MCF 10A (cell line): ENCODE data around the gene TSPAN3. TPM values are rescaled to one million over a fixed set of nuclear protein-coding genes. Genes with fewer than 3 reads are reported as not detected.
A peak's percentile ranks its signal among the peaks of the same experiment; 100 is the strongest.

Experiments used
- BruUV-seq: library from RNA; stranded (reverse); fragments of 400-500 nt; replicated peaks from 2 replicates; lab custom pipeline; 2021; lab: Mats Ljungman, UMichigan
- CTCF ChIA-PET: fragments of 300-600 bp; sonication (Branson Sonifier 250); formaldehyde crosslinking; extraction: SDS; loops from one replicate; lab custom pipeline; 2021; ENCODE audit warnings: antibody characterized with exemption, inconsistent platforms; lab: Yijun Ruan, JAX
- POLR2A ChIA-PET: fragments of 300-600, 350-650 bp; sonication (Branson Sonifier 250); formaldehyde crosslinking; extraction: SDS; loops from one replicate; lab custom pipeline; 2020; ENCODE audit warnings: antibody characterized with exemption, inconsistent platforms; lab: Yijun Ruan, JAX
- DNase-seq: peaks from one replicate; pipeline ENCODE4 v3.0.0-alpha.2; 2018; ENCODE audit not compliant: unreplicated experiment
- H3K27ac Mint-ChIP-seq: one replicate; pipeline ENCODE4 v1.8.0; 2022; ENCODE audit warnings: mild to moderate bottlenecking, low read depth, mixed read lengths; ENCODE audit not compliant: unreplicated experiment
- H3K27me3 Mint-ChIP-seq: one replicate; pipeline ENCODE4 v1.8.0; 2022; ENCODE audit warnings: mixed read lengths; ENCODE audit not compliant: insufficient read depth, unreplicated experiment
- H3K36me3 Mint-ChIP-seq: one replicate; pipeline ENCODE4 v1.8.0; 2022; ENCODE audit warnings: mild to moderate bottlenecking, moderate library complexity, mixed read lengths; ENCODE audit not compliant: insufficient read depth, unreplicated experiment
- H3K4me1 Mint-ChIP-seq: one replicate; pipeline ENCODE4 v1.8.0; 2022; ENCODE audit warnings: mixed read lengths; ENCODE audit not compliant: insufficient read depth, unreplicated experiment
- H3K4me3 Mint-ChIP-seq: one replicate; pipeline ENCODE4 v1.8.0; 2022; ENCODE audit warnings: mild to moderate bottlenecking, moderate library complexity, mixed read lengths; ENCODE audit not compliant: unreplicated experiment
- H3K9me3 Mint-ChIP-seq: one replicate; pipeline ENCODE4 v1.8.0; 2022; ENCODE audit warnings: mixed read lengths; ENCODE audit not compliant: unreplicated experiment
- intact Hi-C: fragments of 100-400 bp; cut with micrococcal nuclease; formaldehyde crosslinking; loops from 2 replicates; pipeline ENCODE4 v1.14.1; 2022
- total RNA-seq: library from RNA; stranded (reverse); gene quantifications from 2 replicates; pipeline ENCODE4 v1.2.3, GENCODE V29; 2022
- TF ChIP-seq, protein P1 (sequence below): fragments of 200-600 bp; IDR thresholded peaks from one replicate; pipeline ENCODE4 v1.8.0; 2022; ENCODE audit warnings: antibody characterized with exemption, mild to moderate bottlenecking; ENCODE audit not compliant: unreplicated experiment

Gene TSPAN3
- total RNA-seq, 1 experiment from 2014 or later: 96.6 TPM

DNA sequence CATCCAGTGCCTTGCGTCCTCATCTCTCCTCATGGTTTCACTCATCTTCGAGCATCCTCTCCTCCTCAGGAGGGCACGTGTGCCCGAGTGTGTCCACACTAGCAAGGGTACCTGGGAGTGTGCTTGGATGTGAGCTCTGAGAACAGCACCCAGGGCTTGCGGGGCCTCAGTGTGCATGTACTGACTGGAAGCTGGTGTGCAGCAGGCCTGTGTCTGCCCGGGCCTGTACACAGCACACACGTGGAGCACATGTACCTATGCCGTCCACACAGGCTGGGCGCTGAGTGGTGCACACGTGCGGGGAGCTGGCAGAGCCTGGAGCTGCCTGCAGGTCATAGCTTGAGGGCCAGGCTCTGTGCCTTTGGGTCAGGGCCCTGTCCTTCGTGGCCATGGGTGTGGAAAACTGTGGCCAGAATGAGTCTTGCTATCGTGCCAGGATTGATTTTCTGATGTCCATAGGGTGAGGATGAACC is 34.9 kb downstream of the TSPAN3 start:
- no peak overlapping the region for H3K4me3 Mint-ChIP-seq
- no peaks in the 10 kb centered on the region for H3K36me3 Mint-ChIP-seq
- POLR2A ChIA-PET: interaction anchor here (0.8 to 1.2 kb wide), 2 partner anchors 22 to 24 kb away, joined by 3 read pairs; no protein-coding TSS in a partner anchor
- CTCF ChIA-PET: interaction anchor here (0.6 to 3.4 kb wide), 6 partner anchors 11 to 385 kb away, joined by 3 to 18 read pairs (median 6); no protein-coding TSS in a partner anchor
- peak overlapping the region; percentile 25 for H3K27ac Mint-ChIP-seq
- DNase-seq: no peak
- H3K27me3 Mint-ChIP-seq: no peaks in the 10 kb centered on the region
- H3K4me1 Mint-ChIP-seq: no peaks in the 10 kb centered on the region
- intact Hi-C loops: no loop called here
- no peaks in the 10 kb centered on the region for H3K9me3 Mint-ChIP-seq
- TF ChIP-seq, protein P1, sequence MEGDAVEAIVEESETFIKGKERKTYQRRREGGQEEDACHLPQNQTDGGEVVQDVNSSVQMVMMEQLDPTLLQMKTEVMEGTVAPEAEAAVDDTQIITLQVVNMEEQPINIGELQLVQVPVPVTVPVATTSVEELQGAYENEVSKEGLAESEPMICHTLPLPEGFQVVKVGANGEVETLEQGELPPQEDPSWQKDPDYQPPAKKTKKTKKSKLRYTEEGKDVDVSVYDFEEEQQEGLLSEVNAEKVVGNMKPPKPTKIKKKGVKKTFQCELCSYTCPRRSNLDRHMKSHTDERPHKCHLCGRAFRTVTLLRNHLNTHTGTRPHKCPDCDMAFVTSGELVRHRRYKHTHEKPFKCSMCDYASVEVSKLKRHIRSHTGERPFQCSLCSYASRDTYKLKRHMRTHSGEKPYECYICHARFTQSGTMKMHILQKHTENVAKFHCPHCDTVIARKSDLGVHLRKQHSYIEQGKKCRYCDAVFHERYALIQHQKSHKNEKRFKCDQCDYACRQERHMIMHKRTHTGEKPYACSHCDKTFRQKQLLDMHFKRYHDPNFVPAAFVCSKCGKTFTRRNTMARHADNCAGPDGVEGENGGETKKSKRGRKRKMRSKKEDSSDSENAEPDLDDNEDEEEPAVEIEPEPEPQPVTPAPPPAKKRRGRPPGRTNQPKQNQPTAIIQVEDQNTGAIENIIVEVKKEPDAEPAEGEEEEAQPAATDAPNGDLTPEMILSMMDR: no peak
- BruUV-seq: no TSS peak

- Mint-ChIP-seq H3K36me3 (no peaks in the 10 kb centered on the region), H3K4me1 (no peaks in the 10 kb centered on the region), H3K4me3 (no peak overlapping the region), H3K27ac (peak overlapping the region; percentile 25), H3K27me3 (no peaks in the 10 kb centered on the region), H3K9me3 (no peaks in the 10 kb centered on the region)
- ChIA-PET CTCF (interaction anchor here (0.6 to 3.4 kb wide), 6 partner anchors 11 to 460 kb away, joined by 3 to 18 read pairs (median 6); no protein-coding TSS in a partner anchor), POLR2A (interaction anchor here (0.8 to 1.2 kb wide), 2 partner anchors 23 to 25 kb away, joined by 3 read pairs; no protein-coding TSS in a partner anchor)
- TF ChIP-seq, protein P1: no peak
- intact Hi-C loops: no loop called here
- no peak for DNase-seq
- BruUV-seq: no TSS peak
These were observed 35.3 kb downstream of the TSPAN3 start for GRCh38 chr15:77035584-77035983.

DNA sequence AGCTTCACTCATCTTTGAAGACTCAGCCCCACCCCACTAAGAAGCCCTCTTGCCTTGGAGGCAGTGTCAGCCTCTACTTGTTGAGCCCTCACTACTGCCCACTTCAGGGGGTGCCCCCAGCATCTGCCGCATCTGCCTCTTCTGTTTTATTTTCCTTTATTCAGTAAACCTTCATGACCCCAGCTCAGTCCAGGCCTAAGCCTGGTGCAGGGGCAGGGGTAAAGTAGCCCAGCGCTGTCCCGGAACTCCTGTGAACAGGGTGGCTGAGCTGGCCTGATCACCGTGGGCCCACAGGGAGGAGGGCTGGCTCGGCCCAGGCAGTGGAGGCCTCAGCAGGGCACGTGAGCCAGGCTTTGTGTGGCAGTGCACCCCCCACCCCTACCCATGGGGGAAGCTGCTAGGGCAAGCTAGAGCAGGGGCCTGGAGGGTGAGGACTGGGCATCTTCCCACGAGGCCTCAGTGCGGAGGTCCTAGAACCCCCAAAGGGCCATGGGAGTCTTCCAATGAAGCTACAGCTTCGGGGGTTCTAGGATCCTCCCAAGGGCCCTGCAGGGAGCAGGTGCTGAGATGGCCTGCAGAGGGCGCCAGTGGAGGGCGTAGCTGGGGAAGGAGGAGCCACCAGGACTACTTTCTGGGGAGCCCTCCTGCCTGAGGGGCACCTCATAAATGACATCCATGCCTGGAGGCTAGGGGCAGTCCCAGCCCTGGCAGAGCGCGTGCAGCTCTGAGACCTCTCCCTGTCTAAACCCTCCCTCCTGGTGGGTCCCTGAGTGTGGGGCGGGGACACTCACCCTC is 36.0 kb downstream of the TSPAN3 start:
- no TSS peak for BruUV-seq
- peak; percentile 24 for DNase-seq
- TF ChIP-seq, protein P1: peak; percentile 73
- no peaks in the 10 kb centered on the region for H3K9me3 Mint-ChIP-seq
- no peak overlapping the region for H3K4me3 Mint-ChIP-seq
- POLR2A ChIA-PET: interaction anchor here (0.6 to 1.2 kb wide), 2 partner anchors 23 to 1666 kb away, joined by 3 read pairs; partner anchors contain the start of gene MAN2C1
- intact Hi-C loops: no loop called here
- CTCF ChIA-PET: interaction anchor here (0.6 to 3.4 kb wide), 9 partner anchors 10 to 463 kb away, joined by 3 to 18 read pairs (median 3); no protein-coding TSS in a partner anchor
- H3K36me3 Mint-ChIP-seq: no peaks in the 10 kb centered on the region
- no peak overlapping the region for H3K27ac Mint-ChIP-seq
- H3K27me3 Mint-ChIP-seq: no peaks in the 10 kb centered on the region
- no peaks in the 10 kb centered on the region for H3K4me1 Mint-ChIP-seq
